UCSD-AML1 (cell line): ENCODE measurements around the gene CCDC15.
"Not testable (repeated sequence)": the region's sequence is repeated elsewhere in the genome, so short reads cannot be mapped to it uniquely, and the experiment has no call there.

Source experiments
- DNase-seq: peaks from one replicate; lab custom pipeline; 2025; ENCODE audit not compliant: unreplicated experiment; lab: John Stamatoyannopoulos, UW

The CCDC15 gene

GRCh38 chr11:124942466-124943253, 11.3 kb upstream of the CCDC15 start:
- DNase-seq: no peak

DNA sequence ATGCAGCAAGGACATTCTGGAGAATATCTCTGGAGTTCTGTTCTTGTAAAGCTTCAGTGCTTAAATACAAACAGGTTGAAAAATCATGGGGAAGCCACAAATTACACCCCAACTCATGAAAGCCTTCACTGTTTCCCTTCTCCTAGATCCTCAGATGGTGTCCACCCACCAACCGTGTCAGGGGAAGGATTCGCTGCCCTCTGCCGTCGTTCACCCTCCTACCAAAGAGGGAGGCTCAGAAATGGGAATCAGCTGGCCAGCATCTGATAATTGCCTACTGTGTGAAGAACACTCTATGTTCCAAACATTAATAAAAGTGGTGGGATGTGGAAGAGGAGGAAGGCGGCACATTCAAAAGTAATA, 10.8 kb upstream of the CCDC15 start:
- no peak for DNase-seq

- no peak for DNase-seq
Measured at GRCh38 chr11:124943741-124944140, 10.3 kb upstream of the CCDC15 start.

- no peak for DNase-seq
Measured at GRCh38 chr11:124944565-124944964, 9.4 kb upstream of the CCDC15 start.

- DNase-seq: no peak
Measured at GRCh38 chr11:124945826-124946225, 8.2 kb upstream of the CCDC15 start.

GRCh38 chr11:124946735-124947141, 7.3 kb upstream of the CCDC15 start:
- DNase-seq: no peak

GRCh38 chr11:124950601-124951330, 3.2 kb upstream of the CCDC15 start:
- DNase-seq: no peak

GRCh38 chr11:124951341-124951740, 2.7 kb upstream of the CCDC15 start:
- no peak for DNase-seq

DNA sequence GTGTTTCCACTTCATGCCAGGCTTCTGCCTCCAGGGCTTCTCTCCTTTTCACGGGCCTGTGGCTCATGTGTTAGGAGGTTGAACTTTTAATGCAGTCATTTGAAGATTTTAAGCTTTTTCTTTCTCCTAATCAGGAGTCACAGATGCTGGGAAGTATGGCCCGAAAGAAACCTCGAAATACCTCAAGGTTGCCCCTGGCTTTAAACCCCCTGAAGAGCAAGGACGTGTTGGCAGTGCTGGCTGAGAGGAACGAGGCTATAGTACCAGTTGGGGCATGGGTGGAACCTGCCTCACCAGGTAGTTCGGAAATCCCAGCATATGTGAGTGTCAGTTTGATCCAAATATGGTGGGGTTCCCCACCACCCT, 571 bp downstream of the CCDC15 start:
- DNase-seq: no peak

- no peak for DNase-seq
Measured at GRCh38 chr11:124955035-124955434, 1.0 kb downstream of the CCDC15 start.

GRCh38 chr11:124961972-124962609, 8.1 kb downstream of the CCDC15 start:
- no peak for DNase-seq

- not testable (repeated sequence) for DNase-seq
Measured at GRCh38 chr11:124968197-124968596, 14.2 kb downstream of the CCDC15 start.

GRCh38 chr11:124970925-124971324, 16.9 kb downstream of the CCDC15 start:
- DNase-seq: no peak

- DNase-seq: no peak
Measured at GRCh38 chr11:124971810-124972209, 17.8 kb downstream of the CCDC15 start.

- no peak for DNase-seq
Measured at GRCh38 chr11:124976531-124976930, 22.5 kb downstream of the CCDC15 start.

DNA sequence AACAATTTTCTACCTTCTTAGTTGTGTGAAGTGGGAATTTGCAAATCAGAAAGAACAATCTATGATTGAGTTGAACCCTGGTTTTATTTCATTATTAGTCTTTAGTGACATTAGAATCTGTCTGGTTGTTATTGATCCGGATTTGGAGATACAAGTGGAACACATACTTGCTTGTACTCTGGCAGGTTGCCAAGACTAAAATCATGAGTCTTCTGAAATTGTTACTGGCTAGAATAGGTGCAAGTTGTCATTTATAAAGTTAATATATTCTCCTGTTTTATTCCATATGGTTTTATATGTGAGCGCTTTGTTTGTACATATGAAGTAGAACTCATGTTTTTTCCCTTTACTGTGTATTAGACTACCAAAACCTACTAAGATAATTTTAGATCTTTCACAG, 23.0 kb downstream of the CCDC15 start:
- no peak for DNase-seq

GRCh38 chr11:124978316-124978715, 24.3 kb downstream of the CCDC15 start:
- no peak for DNase-seq

- no peak for DNase-seq
Measured at GRCh38 chr11:124982043-124982442, 28.0 kb downstream of the CCDC15 start.

GRCh38 chr11:124983674-124984511, 29.9 kb downstream of the CCDC15 start:
- DNase-seq: no peak

GRCh38 chr11:124984512-124984854, 30.5 kb downstream of the CCDC15 start:
- DNase-seq: no peak

DNA sequence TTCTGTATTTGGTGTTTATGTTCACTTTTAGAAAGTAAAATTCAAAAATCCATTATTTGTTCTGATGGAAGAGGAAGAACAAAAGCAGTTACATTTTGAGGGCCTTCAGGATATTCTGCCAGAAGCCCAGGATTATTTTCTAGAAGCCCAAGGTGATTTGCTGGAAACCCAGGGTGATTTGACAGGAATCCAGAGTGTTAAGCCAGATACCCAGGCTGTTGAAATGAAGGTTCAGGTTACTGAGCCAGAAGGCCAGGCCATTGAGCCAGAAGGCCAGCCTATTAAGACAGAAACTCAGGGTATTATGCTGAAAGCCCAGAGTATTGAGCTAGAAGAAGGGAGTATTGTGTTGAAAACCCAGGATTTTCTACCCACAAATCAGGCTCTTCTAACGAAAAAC, 33.1 kb downstream of the CCDC15 start:
- no peak for DNase-seq
